GM12891 (cell line): Measurements from ENCODE around the gene CLEC4G.
"Not testable (repeated sequence)": the region's sequence is repeated elsewhere in the genome, so short reads cannot be mapped to it uniquely, and the experiment has no call there.

Experiments
- PAX5 ChIP-seq: IDR thresholded peaks from 2 replicates; pipeline ENCODE4 v1.6.1; 2011; ENCODE audit warnings: low read length, moderate library complexity, mild to moderate bottlenecking; ENCODE audit not compliant: insufficient read depth, severe bottlenecking
- POLR2A ChIP-seq: IDR thresholded peaks from 2 replicates; pipeline ENCODE4 v1.6.1; 2011; ENCODE audit warnings: low read depth, low read length, control low read depth
- POLR2AphosphoS5 ChIP-seq: IDR thresholded peaks from 2 replicates; pipeline ENCODE4 v1.6.1; 2011; ENCODE audit warnings: low read depth, low read length, control low read depth
- TAF1 ChIP-seq: IDR thresholded peaks from 2 replicates; pipeline ENCODE4 v1.6.1; 2011; ENCODE audit warnings: low read depth, low read length, control low read depth

DNA sequence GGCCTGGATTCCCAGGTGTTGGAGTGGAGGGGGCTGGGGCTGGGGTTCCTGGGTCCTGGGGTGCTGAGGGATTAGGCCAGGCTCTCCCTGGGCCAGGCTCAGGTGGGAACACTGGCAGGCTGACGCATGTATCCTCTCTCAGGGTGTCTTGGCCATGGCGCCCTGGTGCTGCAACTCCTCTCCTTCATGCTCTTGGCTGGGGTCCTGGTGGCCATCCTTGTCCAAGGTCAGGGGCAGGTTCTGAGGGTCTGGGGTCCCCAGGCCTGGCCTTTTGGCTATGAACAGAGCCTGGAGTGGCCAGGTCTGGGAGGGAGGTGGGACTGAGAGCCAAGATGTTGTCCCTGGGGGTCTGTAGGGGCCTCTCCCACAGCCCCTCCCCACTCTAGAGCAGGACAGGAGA lies 33.1 kb upstream of the CLEC4G start:
- TF ChIP-seq POLR2A, TAF1, POLR2AphosphoS5, PAX5: not testable (repeated sequence)
